DOHH2 (cell line): Measurements from ENCODE around the gene TBKBP1.

Source experiments
- EZH2phosphoT487 ChIP-seq: fragments of 200-600 bp; sonication (generic); IDR thresholded peaks from 2 replicates; pipeline ENCODE4 v1.6.1; 2017; ENCODE audit warnings: borderline replicate concordance, mild to moderate bottlenecking, antibody characterized with exemption, low read length, moderate library complexity, mixed read lengths
- TF ChIP-seq, protein P1 (sequence below): fragments of 200-600 bp; sonication (generic); IDR thresholded peaks from one replicate; pipeline ENCODE4 v1.5.1; 2014; ENCODE audit warnings: antibody characterized with exemption, mild to moderate bottlenecking, low read depth, low read length; ENCODE audit not compliant: poor library complexity, severe bottlenecking

- TF ChIP-seq EZH2phosphoT487: no peak
- TF ChIP-seq, protein P1, sequence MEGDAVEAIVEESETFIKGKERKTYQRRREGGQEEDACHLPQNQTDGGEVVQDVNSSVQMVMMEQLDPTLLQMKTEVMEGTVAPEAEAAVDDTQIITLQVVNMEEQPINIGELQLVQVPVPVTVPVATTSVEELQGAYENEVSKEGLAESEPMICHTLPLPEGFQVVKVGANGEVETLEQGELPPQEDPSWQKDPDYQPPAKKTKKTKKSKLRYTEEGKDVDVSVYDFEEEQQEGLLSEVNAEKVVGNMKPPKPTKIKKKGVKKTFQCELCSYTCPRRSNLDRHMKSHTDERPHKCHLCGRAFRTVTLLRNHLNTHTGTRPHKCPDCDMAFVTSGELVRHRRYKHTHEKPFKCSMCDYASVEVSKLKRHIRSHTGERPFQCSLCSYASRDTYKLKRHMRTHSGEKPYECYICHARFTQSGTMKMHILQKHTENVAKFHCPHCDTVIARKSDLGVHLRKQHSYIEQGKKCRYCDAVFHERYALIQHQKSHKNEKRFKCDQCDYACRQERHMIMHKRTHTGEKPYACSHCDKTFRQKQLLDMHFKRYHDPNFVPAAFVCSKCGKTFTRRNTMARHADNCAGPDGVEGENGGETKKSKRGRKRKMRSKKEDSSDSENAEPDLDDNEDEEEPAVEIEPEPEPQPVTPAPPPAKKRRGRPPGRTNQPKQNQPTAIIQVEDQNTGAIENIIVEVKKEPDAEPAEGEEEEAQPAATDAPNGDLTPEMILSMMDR: no peak
Measured at GRCh38 chr17:47729476-47729875, 35.5 kb downstream of the TBKBP1 start.
